Liver (tissue), 9 donors: ENCODE results near the gene TMPRSS13. TPM values are rescaled to one million over a fixed set of nuclear protein-coding genes. Genes with fewer than 3 reads are reported as not detected.

Source experiments
- DNase-seq: peaks from one replicate; pipeline ENCODE4 v3.0.0-alpha.2; 2017; ENCODE audit warnings: low spot score
- H3K27ac ChIP-seq, 2 donors: one replicate each; pipeline ENCODE4 v1.7.0; 2013; ENCODE audit warnings: inconsistent platforms in 2 of 2, low read length in 2 of 2, control low read depth in 1 of 2, low read depth in 1 of 2, mild to moderate bottlenecking in 1 of 2
- H3K27me3 ChIP-seq, 4 donors: one replicate each; pipeline versions ENCODE4 v1.6.1 to v1.7.0; 2013; ENCODE audit warnings: low read length in 3 of 4, inconsistent platforms in 1 of 4, mild to moderate bottlenecking in 1 of 4, moderate library complexity in 1 of 4; ENCODE audit not compliant: control insufficient read depth in 4 of 4, insufficient read depth in 4 of 4
- H3K36me3 ChIP-seq, 4 donors: one replicate each; pipeline versions ENCODE4 v1.6.1 to v1.7.0; 2013; ENCODE audit warnings: low read length in 3 of 4, mild to moderate bottlenecking in 3 of 4, low read depth in 1 of 4, moderate library complexity in 1 of 4; ENCODE audit not compliant: control insufficient read depth in 4 of 4, insufficient read depth in 3 of 4
- H3K4me1 ChIP-seq, 4 donors: one replicate each; pipeline versions ENCODE4 v1.6.1 to v1.7.0; 2013; ENCODE audit warnings: low read length in 3 of 4, mild to moderate bottlenecking in 3 of 4, moderate library complexity in 1 of 4; ENCODE audit not compliant: control insufficient read depth in 4 of 4, insufficient read depth in 4 of 4
- H3K4me3 ChIP-seq, 3 donors: one replicate each; pipeline versions ENCODE4 v1.6.1 to v1.7.0; 2013; ENCODE audit warnings: low read length in 3 of 3, control low read depth in 1 of 3, low read depth in 1 of 3, mild to moderate bottlenecking in 1 of 3
- H3K9ac ChIP-seq, 2 donors: one replicate each; pipeline ENCODE4 v1.7.0; 2013; ENCODE audit warnings: low read length in 2 of 2, mild to moderate bottlenecking in 2 of 2, moderate library complexity in 2 of 2, control low read depth in 1 of 2, low read depth in 1 of 2
- H3K9me3 ChIP-seq, 4 donors: one replicate each; pipeline versions ENCODE4 v1.6.1 to v1.7.0; 2013; ENCODE audit warnings: low read length in 3 of 4; ENCODE audit not compliant: control insufficient read depth in 4 of 4
- ATF3 ChIP-seq: IDR thresholded peaks from 2 replicates; pipeline ENCODE4 v1.6.1; 2016; ENCODE audit warnings: antibody characterized with exemption
- CTCF ChIP-seq: fragments of 150-350 bp; IDR thresholded peaks from 2 replicates; pipeline ENCODE4 v1.5.1; 2017; ENCODE audit warnings: improper control_type of control experiment, low read depth, low read length; ENCODE audit not compliant: missing input control
- EGR1 ChIP-seq, 2 donors: IDR thresholded peaks; 2 replicates each; pipeline ENCODE4 v1.6.1; 2016 to 2018; ENCODE audit warnings: antibody characterized with exemption in 2 of 2, low read depth in 2 of 2
- FOXA1 ChIP-seq: IDR thresholded peaks from 2 replicates; pipeline ENCODE4 v1.6.1; 2016; ENCODE audit warnings: antibody characterized with exemption
- FOXA2 ChIP-seq: IDR thresholded peaks from 2 replicates; pipeline ENCODE4 v1.6.1; 2016; ENCODE audit warnings: antibody characterized with exemption
- GABPA ChIP-seq, 2 donors: IDR thresholded peaks in 1 of 2; conservative IDR thresholded peaks in 1 of 2; 2 replicates each; pipeline ENCODE4 v1.6.1; 2016; ENCODE audit warnings: antibody characterized with exemption in 2 of 2, mild to moderate bottlenecking in 1 of 2, moderate library complexity in 1 of 2
- HNF4A ChIP-seq, 2 donors: conservative IDR thresholded peaks; 2 replicates each; pipeline ENCODE4 v1.6.1; 2016; ENCODE audit warnings: antibody characterized with exemption in 2 of 2, mild to moderate bottlenecking in 2 of 2
- HNF4G ChIP-seq: IDR thresholded peaks from 2 replicates; pipeline ENCODE4 v1.6.1; 2016; ENCODE audit warnings: antibody characterized with exemption
- JUND ChIP-seq, 2 donors: IDR thresholded peaks; 2 replicates each; pipeline ENCODE4 v1.6.1; 2016; ENCODE audit warnings: antibody characterized with exemption in 2 of 2
- MAX ChIP-seq: IDR thresholded peaks from 2 replicates; pipeline ENCODE4 v1.6.1; 2016; ENCODE audit warnings: antibody characterized with exemption
- NR2F2 ChIP-seq: IDR thresholded peaks from 2 replicates; pipeline ENCODE4 v1.6.1; 2016; ENCODE audit warnings: antibody characterized with exemption
- RAD21 ChIP-seq, 2 donors: IDR thresholded peaks; 2 replicates each; pipeline ENCODE4 v1.6.1; 2016; ENCODE audit warnings: antibody characterized with exemption in 2 of 2, mild to moderate bottlenecking in 2 of 2
- REST ChIP-seq: IDR thresholded peaks from 2 replicates; pipeline ENCODE4 v1.6.1; 2016; ENCODE audit warnings: antibody characterized with exemption, mild to moderate bottlenecking
- RXRA ChIP-seq, 2 donors: IDR thresholded peaks; 2 replicates each; pipeline ENCODE4 v1.6.1; 2017 to 2018; ENCODE audit warnings: antibody characterized with exemption in 2 of 2, mild to moderate bottlenecking in 1 of 2
- SP1 ChIP-seq: IDR thresholded peaks from 2 replicates; pipeline ENCODE4 v1.6.1; 2018; ENCODE audit warnings: antibody characterized with exemption, mild to moderate bottlenecking
- TAF1 ChIP-seq: conservative IDR thresholded peaks from 2 replicates; pipeline ENCODE4 v1.6.1; 2016; ENCODE audit warnings: antibody characterized with exemption, mild to moderate bottlenecking
- YY1 ChIP-seq: IDR thresholded peaks from 2 replicates; pipeline ENCODE4 v1.6.1; 2016; ENCODE audit warnings: antibody characterized with exemption, mild to moderate bottlenecking
- ZBTB33 ChIP-seq: IDR thresholded peaks from 2 replicates; pipeline ENCODE4 v1.6.1; 2016; ENCODE audit warnings: antibody characterized with exemption
- WGBS: extraction: QIAGEN DNeasy Blood & Tissue Kit; methylation state at CpG from one replicate; pipeline ENCODE4 v1.1.7; 2013; 5-methylcytosine and 5-hydroxymethylcytosine counted together
- polyA plus RNA-seq, 2 donors: library from polyadenylated mRNA; stranded (reverse) in 1 of 2; unstranded in 1 of 2; fragments of 200-250 nt in 1 of 2; fragments of >200 nt in 1 of 2; fragmentation: Nextera tagmentation in 1 of 2; extraction: Ambion mirVana in 1 of 2; gene quantifications; one replicate each; pipeline versions ENCODE4 v1.2.1 to v1.2.3, GENCODE V29; 2013 to 2015
- total RNA-seq, 2 donors: library from RNA; depleted of rRNA; stranded (reverse); fragments of >200 nt; gene quantifications; one replicate each; pipeline ENCODE4 v1.2.3, GENCODE V29; 2014
- donor health status: healthy.
- donor health status: healthy.
- donor health status: healthy.
- donor health status: healthy.
- donor health status: healthy.

Gene TMPRSS13
- total and polyA plus RNA-seq, 4 donors: 0.11 to 0.93 (median 0.24) TPM

- no peaks in the 10 kb centered on the region for H3K4me1 ChIP-seq
- WGBS: 80% methylated on average over 3 of the region's 3 CpGs
- H3K36me3 ChIP-seq: no peaks in the 10 kb centered on the region
- H3K4me3 ChIP-seq: no peak overlapping the region
- H3K27ac ChIP-seq: no peak overlapping the region
- H3K27me3 ChIP-seq: peaks cover 0 to 3% (median 0%) of the 10 kb centered on the region in 4 donors
- DNase-seq: no peak
- TF ChIP-seq JUND (IDR thresholded peaks at IDR 0.05) (no peak), RAD21 (IDR thresholded peaks at IDR 0.05) (no peak), ZBTB33 (no peak), REST (no peak), FOXA2 (no peak), ATF3 (no peak)
- no peaks in the 10 kb centered on the region for H3K9me3 ChIP-seq
- no peak overlapping the region for H3K9ac ChIP-seq
Measured at GRCh38 chr11:117932947-117933346, 3.7 kb upstream of the TMPRSS13 start.

GRCh38 chr11:117932426-117932825 is 3.2 kb upstream of the TMPRSS13 start:
- Histone ChIP-seq H3K9ac (no peak overlapping the region), H3K27ac (no peak overlapping the region), H3K36me3 (no peaks in the 10 kb centered on the region), H3K4me1 (no peaks in the 10 kb centered on the region), H3K27me3 (peaks cover 0 to 3% (median 0%) of the 10 kb centered on the region in 4 donors), H3K4me3 (no peak overlapping the region), H3K9me3 (no peaks in the 10 kb centered on the region)
- 94% methylated on average over 6 of the region's 6 CpGs for WGBS
- DNase-seq: no peak
- no peak for TF ChIP-seq JUND (IDR thresholded peaks at IDR 0.05)
- no peak for TF ChIP-seq EGR1 (IDR thresholded peaks at IDR 0.05; ENCODE audit: low read depth in 2 of 2)
- TF ChIP-seq MAX: no peak
- no peak for TF ChIP-seq CTCF
- TF ChIP-seq HNF4G: no peak
- TF ChIP-seq REST: no peak
- TF ChIP-seq TAF1: no peak
- no peak for TF ChIP-seq YY1
- TF ChIP-seq ATF3: no peak
- no peak for TF ChIP-seq RAD21 (IDR thresholded peaks at IDR 0.05)
- TF ChIP-seq GABPA (IDR thresholded peaks at IDR 0.05 in 1 of 2, conservative IDR thresholded peaks at IDR 0.05 in 1 of 2): no peak
- no peak for TF ChIP-seq NR2F2
- no peak for TF ChIP-seq HNF4A (conservative IDR thresholded peaks at IDR 0.05)
- TF ChIP-seq SP1: no peak
- TF ChIP-seq FOXA2: no peak
- TF ChIP-seq RXRA (IDR thresholded peaks at IDR 0.05): no peak
- no peak for TF ChIP-seq ZBTB33
- no peak for TF ChIP-seq FOXA1
